Measurements from ENCODE around the gene RITA1.

- TF ChIP-seq CTCF (IDR thresholded peaks at IDR 0.05; ENCODE audit: low read depth, low read length, missing input control) (no peak), ATF3 (IDR thresholded peaks at IDR 0.05) (no peak)
Observed at GRCh38 chr12:113172185-113172584, 13.3 kb upstream of the RITA1 start.
